ENCODE results near the gene SLC17A5.
A peak's percentile ranks its signal among the peaks of the same experiment; 100 is the strongest.
"Not testable (repeated sequence)": the region's sequence is repeated elsewhere in the genome, so short reads cannot be mapped to it uniquely, and the experiment has no call there.

Gene SLC17A5

DNA sequence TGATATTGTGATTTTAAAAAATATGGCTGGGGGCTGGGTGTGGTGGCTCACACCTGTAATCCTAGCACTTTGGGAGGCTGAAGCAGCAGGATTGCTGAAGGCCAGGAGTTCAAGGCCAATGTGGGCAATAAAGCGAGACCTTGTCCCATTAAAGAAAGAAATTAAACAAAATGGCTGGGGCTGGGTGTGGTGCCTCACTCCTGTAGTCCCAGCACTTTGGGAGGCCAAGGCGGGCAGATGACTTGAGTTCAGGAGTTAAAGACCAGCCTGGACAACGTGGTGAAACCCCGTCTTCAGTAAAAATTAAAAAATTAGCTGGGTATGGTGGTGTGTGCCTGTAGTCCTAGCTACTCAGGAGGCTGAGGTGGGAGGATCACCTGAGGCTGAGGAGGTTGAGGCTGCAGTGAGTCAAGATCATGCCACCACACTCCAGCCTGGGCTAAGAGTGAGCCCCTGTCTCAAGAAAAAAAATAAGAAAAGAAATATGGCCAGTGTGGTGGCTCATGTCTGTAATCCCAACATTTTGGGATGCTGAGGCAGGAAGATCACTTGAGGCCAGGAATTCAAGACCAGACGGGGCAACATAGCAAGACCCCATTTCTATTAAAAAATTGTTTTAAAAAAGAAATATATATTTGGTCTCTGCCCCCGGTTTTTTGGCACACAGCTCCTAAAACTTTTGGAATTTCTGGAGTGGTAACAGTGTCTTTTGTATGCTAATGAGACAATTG, 39.8 kb downstream of the SLC17A5 start:
- no peak for DNase-seq

DNA sequence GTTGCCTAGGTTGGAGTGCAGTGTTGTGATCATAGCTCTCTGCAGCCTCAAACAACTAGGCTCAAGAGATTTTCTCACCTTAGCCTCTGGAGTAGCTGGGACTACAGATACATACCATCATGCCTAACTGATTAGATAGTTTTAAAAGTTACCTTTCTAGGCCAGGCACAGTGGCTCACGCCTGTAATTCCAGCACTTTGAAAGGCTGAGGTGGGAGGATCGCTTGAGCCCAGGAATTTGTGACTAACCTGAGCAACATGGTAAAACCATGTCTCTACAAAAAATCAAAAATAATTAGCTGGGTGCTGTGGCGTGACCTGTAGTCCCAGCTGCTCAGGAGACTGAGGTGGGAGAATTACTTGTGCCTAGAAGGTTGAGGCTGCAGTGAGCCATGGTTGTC, 41.2 kb downstream of the SLC17A5 start:
- DNase-seq: no peak

DNA sequence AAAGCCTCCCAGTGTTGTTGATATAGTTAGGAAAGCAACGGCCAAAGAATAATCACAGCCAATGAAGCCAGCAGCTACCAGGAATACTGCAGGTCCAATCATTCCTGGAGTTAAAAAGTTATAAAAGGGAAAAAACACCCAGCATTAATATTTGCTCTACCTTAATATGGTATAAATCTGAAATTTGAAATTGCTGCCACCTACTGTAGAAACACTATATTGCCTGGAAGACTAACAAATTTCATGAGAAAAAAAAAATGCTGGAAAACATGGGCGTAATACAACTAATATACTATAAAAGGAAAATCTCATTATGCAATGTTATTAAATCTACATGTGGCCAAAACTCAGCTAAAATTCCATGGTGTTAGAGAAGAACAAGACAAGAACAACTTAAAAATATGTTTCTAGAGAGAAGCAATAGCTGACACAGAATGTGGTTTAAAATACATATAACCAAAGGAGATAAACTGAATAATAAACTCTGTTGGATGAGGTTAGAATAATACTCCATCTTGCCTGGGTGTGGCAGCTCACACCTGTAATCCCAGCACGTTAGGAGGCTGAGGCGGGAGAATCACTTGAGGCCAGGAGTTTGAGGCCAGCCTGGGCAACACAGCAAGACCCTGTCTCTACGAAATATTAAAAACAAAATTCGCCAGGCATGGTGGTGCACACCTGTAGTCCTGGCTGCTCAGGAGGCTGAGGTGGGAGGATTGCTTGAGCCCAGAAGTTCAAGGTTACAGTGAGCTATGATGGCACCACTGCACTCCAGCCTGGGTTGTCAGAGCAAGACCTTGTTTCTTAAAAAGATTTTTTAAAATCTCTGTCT, 43.1 kb downstream of the SLC17A5 start:
- peak in 1 of 2 experiments; percentile 24 for DNase-seq

DNA sequence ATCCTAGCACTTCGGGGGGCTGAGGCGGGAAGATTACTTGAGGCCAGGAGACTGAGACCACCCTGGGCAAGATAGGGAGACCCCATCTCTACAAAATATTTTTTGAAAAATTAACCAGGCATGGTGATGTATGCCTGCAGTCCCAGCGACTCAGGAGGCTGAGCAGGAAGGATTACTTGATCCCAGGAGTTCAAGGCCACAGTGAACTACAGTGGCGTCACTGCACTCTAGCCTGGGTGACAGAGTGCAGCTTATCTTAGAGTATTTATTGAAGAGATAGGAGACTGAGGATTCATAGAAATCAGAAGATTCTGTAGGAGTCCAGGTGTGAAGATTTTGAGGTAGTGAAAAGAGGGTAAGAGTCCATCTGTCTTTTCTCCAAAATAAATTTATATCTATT, 45.0 kb downstream of the SLC17A5 start:
- no peak for DNase-seq

DNA sequence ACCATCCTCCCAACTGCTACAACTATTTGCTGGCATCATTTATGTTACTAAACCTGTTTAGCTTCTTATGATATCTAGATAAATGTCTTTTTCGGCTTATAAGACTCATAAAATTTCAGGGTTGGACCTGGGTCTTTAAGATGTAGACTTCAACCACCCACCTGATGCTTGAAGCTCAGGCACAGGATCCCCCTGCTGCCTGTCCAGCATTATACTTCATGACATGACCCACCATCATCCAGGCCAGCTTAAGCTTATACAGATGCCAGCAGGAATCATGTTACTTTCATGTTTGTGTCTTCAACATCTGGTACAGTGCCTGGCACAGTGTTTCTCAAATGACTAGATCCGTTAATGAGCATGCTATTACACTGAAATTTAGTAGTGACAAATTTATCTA, 47.4 kb downstream of the SLC17A5 start:
- DNase-seq: no peak

DNA sequence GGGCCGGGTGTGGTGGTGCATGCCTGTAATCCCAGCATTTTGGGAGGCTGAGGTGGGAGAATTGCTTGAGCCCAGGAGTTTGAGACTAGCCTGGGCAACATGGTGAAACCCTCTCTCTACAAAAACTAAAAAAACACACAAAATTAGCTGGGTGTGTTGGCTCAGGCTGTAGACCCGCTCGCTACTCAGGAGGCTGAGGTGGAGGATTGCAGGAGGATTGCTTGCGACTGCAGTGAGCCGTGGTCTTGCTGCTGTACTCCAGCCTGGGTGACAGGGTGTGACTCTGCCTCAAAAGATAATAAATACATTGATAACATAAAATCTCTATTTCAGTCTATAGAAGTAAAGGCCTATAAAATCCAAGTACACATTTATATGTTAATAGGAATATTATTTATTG, 49.3 kb downstream of the SLC17A5 start:
- DNase-seq: no peak

DNA sequence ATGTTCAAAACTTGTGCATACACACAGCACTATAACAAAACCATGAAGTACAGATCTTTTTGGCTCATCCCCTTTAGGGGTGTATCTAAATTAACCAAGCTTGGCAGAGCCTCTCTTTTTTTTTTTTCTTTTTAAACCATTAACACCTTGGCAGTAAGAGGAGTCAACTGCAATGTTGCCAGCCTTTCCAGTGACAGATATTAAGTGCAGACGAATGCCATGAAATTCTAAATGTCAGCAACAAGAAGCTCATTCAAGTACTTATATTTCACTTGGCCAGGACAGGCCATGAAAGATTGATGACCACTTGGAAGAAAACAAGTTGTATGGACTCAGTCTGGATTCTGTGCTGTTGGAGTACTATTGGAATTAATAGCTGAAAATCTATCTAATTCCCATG, 49.8 kb downstream of the SLC17A5 start:
- DNase-seq: no peak

DNA sequence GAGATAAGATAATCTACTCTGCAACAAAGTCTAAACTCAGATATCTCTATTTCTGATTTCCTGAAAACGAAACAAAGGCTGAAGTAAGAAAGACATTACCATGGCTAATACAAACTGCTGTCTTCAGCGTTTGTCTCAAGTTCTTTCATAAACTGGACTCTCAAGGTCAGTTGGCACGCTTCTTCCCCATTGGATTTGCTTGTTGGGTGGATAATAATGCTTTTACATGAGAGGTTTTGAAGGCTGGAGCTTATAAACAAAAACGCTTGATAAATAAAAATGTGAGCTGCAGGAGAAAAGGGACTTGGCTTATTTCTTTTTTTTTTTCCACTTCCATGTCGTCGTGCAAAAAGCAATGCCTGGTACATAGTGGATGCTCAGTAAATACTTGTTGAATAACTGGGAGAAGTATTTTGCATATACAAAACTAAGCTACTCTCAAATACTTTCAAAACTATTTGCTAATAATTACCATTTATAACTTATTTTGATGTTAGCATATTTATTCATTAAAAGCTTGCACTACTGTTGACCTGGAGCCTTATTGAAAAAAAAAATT, 67.3 kb downstream of the SLC17A5 start:
- DNase-seq: no peak

DNA sequence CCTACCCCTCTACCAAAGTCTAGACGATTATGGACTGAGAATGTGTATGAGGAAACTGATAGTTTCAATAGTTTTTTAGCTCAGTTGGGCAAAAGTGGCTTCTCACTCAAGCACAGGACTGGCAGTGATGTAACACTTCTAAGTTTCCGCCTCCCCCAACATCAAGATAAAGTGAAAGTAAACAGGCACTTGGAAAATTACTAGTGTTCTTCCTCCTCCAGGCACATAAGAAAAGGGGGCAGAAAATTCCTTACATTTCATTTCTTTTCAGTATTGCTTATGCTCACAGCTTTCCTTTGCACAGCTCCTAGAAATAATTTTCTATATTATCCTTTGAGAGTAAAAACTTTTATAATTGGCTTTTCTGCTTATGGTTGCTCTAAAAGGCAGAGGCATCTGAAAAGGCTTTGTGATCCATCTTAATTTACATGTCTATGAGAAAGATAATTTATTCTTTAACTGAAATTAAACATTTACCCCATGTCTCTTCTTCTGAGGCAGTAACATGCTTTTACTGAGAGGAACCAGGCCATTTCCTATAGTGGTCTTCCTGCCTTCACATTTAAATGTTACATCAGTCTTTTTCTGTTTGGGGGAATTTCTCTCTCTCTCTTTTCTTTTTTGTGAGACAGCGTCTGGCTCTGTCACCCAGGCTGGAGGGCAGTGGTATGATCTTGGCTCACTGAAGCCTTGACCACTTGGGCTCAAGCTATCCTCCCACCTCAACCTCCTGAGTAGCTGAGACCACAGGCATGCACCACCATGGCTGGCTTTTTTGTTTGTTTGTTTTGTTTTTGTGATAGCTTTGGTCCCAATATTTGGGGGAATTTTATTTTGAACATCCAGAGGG, 68.0 kb downstream of the SLC17A5 start:
- peak in 1 of 2 experiments; percentile 15 for DNase-seq

DNA sequence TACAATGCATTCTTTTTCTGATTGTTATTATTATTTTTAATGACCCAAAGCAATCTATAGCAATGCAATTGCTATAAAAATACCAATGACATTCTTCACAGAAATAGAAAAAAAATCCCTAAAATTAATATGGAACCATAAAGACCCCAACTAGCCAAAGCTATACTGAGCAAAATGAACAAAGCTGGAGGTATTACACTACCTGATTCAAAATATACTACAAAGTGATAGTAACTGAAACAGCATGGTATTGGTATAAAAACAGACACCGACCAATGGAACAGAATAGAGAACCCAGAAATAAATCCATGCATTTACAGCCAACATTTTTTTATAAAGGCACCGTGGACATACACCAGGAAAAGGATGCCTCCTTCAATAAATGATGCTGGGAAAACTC, 72.5 kb downstream of the SLC17A5 start:
- no peak for DNase-seq

DNA sequence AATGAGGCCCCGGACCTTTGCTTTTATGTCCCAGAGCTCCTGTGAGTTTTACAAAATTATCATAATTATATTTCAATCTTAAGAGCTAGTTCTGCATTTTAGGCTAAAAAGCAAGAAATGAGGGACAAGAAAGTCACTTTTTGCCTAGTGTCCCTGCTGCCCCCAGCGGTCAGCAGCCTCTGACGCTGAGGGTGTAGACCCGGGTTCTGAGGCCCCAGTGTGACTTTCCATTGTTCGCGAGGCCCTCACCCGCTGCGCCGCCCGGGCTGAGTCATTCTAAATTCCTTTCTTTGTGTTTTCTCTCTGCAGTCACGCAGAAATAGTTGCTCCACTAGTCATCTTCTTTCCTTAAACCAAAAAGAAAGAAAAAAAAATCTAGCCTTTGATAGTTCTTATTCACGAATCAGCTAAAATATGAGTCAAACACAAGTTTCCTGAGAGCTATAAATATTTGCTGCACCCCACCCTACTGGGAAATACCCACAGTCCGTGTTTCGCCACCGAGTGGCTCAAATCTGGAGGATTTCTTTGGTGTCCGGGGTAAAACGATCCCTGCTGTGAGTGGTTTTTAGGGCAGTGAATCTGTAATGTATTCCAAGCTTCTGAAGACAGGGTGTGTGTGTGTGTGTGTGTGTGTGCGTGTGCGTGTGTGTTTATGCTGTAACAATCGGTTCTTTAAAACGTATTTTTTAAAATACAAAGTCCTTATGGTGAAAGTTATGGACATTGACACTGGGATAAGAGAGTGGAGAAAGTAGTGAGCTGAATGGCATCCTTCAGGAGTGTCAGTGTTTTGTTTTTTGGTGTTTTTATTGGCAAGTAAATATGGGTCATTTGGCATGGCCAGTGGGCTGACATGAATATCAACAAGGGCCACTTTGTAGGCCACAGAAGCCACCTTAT, 73.3 kb downstream of the SLC17A5 start:
- DNase-seq: no peak

DNA sequence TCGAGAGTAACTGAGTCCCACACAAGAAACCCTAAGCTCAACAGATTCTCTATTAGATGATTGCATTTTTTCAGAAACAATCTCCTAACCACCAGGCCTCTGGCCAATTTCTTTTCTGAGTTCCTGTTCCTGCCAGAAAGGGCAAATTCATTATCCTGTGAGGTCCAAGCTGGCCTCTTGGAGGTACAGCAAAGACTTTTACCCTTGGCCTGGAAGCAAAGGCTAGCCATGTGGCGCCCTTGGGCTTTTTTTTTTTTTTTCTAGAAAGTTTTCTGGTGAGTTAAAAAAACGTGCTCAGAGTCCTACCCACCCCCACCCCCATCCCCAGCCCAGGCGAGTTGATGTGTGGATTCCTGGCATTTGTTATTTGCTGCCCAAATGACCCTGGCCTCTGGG, 73.9 kb downstream of the SLC17A5 start:
- no peak for DNase-seq

DNA sequence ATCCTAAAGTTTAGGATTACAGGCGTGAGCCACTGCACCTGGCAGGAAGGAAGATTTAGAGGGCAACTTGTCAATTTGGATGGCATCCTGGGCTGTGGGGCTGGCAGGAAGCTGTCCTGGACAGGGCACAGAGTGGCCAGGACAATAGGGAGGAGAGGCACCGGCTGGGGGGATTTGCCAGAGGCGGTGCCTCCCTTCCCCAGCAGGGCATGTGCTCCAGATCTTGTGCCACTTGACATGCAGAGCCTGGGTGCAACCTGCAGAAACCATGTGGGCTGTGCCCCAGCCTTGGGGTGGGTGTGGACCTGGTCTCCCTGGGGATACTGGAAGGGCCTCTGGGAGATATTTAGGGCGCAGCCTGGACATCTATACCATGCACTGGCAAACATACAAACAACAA, 74.4 kb downstream of the SLC17A5 start:
- DNase-seq: no peak

DNA sequence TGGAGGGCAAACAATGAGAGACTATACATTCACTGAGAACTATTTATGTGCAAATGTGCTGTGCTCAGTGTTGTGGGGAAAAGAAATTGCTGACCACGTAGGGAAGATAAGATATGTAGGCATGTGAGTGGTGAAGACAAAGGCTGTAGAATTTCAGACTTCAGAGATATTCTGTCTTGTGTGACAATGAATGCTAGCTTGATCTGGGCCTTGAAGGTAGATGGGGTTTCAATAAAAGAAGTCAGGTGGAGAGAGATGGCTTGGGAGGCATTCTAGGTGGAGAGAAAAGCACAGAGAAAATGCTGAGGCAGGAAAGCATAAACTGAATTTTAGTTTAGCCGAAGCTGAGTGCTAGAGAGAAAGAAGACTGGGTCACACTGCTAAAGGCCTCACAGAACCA, 76.1 kb downstream of the SLC17A5 start:
- no peak for DNase-seq

DNA sequence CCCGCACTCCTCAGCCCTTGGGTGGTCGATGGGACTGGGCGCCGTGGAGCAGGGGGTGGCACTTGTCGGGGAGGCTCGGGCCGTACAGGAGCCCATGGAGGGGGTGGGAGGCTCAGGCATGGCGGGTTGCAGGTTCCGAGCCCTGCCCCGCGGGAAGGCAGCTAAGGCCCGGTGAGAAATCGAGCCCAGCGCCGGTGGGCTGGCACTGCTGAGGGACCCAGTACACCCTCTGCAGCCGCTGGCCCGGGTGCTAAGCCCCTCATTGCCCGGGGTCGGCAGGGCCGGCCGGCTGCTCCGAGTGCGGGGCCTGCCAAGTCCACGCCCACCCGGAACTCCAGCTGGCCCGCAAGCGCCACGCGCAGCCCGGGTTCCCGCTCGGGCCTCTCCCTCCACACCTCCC, 81.3 kb downstream of the SLC17A5 start:
- DNase-seq: not testable (repeated sequence)

DNA sequence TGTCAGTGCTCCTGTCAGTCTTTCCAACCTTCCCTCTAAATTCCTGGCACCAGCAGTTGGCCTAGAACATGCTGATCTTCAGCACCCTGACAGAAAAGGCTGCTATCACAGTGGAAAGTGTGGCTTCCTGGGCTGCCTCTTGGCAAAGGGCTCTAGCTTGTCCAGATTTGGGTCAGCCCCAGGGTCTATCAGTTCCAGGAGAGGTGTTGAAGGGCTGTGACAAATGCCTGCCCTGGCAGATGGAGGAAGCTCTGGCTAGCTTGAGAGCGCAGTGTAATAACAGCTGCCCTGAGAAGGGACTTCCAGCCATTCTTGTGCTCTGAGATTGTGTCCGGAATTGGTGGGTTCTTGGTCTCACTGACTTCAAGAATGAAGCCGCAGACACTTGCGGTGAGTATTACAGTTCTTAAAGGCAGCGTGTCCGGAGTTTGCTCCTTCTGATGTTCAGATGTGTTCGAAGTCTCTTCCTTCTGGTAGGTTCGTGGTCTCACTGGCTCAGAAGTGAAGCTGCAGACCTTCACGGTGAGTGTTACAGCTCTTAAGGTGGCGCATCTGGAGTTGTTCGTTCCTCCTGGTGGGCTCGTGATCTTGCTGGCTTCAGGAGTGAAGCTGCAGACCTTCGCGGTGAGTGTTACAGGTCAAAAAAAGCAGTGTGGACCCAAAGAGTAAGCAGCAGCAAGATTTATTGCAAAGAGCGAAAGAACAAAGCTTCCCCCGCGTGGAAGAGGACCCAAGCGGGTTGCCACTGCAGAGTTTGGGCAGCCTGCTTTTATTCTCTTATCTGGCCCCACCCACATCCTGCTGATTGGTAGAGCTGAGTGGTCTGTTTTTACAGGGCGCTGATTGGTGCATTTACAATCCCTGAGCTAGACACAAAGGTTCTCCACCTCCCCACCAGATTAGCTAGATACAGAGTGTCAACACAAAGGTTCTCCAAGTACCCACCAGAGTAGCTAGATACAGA, 82.3 kb downstream of the SLC17A5 start:
- DNase-seq: not testable (repeated sequence)

DNA sequence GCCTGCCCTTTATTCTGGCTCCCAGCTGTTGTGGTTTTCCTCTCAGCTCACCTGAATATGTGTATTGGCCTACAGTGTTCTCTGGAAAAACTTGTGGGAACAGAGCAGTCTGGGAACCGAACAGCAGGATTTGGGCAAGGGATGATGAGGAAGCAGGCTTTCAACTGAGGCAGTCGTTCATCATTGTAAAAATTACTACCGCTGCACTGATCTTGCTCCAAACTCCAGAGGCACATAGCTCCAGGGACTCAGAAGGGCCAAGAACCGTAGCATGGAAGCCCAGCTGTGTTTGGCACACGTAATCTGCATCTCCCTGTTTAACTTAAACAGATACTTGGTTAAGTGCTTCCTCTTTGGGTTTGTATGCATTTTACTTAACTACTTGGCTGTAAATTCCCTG, 84.7 kb downstream of the SLC17A5 start:
- DNase-seq: no peak

DNA sequence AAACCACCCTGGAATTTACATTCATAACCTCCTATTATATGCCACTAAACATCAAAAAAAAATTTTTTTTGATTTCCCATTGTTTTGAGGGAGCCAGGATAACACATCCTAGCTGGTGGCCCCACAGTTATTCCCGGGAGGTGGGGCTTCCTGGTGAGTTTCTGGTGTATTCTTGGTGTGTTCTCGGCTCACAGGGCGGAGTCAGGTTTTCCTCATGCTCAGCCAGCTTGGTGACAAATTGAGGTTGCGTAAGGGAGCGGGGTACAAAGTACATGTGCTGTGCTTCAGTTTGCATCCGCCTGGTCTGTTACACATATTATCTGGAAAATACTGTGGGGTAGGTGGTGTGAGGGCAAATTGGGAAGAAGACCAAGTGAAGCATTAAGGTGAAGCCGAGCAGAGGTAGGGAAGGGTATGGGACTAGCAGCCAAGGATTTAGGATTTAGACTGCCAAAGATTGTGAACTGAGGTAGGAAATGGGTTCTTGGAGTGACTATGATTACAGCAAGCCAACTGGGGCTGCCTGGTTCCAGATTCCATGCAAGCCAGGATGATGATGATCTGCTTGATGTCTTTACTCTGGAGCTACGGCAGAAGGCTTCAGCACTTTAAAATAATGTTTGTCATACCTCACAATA, 86.7 kb downstream of the SLC17A5 start:
- no peak for DNase-seq

DNA sequence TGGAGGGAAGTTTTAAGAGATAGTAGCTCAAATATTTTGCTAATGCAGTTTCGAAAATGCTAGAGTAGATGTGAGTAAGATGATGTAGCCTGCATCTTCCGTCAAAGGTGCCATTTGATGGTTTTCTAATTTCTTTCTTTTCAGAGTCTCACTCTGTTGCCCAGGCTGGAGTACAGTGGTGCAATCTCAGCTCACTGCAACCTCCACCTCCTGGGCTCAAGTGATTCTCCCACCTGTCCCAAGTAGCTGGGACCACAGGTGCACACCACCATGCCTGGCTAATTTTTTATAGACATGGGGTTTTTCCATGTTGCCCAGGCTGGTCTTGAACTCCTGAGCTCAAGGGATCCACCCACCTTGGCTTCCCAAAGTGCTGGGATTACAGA, 87.3 kb downstream of the SLC17A5 start:
- not testable (repeated sequence) for DNase-seq

DNA sequence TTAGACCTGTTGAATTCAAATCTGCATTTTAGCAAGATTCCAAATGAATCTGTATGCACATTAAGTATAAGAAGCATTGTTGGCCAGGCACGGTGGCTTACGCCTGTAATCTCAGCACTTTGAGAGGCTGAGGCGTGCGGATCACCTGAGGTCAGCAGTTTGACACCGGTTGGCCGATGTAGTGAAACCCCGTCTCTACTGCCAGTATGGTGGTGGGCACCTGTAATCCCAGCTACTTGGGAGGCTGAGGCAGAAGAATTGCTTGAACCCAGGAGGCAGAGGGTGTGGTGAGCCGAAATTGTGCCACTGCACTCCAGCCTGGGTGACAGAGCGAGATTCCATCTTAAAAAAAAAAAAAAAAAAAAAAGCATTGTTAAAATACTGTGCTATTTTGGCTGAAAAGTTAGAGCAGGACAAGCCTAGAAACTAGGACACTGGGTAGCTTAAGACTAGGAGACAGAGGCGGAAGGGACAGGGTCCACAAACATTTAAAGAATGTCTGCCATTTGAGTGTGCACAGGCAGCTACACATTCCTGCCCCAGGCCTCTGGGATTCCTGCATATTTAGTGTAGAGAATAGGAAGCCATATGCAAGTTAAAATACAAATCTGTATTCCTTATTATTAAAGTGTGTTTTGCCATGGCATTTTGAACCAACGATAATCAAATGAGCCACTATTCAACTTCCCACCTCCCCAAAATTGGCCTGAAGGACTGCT, 87.9 kb downstream of the SLC17A5 start:
- no peak for DNase-seq

All from NCI-H526 (cell line).